Measurements from ENCODE around the gene RALGAPB. TPM values are rescaled to one million over a fixed set of nuclear protein-coding genes. Genes with fewer than 3 reads are reported as not detected.
"Not testable (repeated sequence)": the region's sequence is repeated elsewhere in the genome, so short reads cannot be mapped to it uniquely, and the experiment has no call there.

Gene RALGAPB
- polyA plus RNA-seq, 1 experiment = 30.1 TPM

DNA sequence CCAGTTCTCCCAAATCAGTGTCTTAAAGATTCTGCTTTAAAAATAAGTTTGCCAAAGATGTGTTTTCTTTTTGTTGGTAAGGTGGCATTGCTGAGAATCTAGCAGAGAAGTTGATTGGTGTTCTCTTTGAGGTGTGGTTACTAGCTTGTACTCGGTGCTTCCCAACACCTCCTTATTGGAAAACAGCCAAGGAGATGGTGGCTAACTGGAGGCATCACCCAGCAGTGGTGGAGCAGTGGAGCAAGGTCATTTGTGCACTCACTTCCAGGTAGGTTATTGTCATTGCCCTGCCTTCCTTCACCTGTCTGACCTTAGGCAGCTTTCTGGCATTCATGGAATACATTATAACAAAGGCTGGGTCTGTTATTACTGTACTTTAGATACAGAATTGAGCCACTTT, 26.7 kb downstream of the RALGAPB start:
- CTCF ChIA-PET = no interaction called here
- no peak overlapping the region for H3K27ac ChIP-seq (ENCODE audit: low read depth, low read length)
- no peak overlapping the region for H3K4me3 ChIP-seq (ENCODE audit: low read depth, low read length)
- H3K27me3 ChIP-seq (ENCODE audit: control insufficient read depth, insufficient read depth, low read length) = no peaks in the 10 kb centered on the region
- H3K9me3 ChIP-seq (ENCODE audit: control insufficient read depth, insufficient read depth, low read length) = no peaks in the 10 kb centered on the region
- POLR2A ChIA-PET = no interaction called here
- DNase-seq (ENCODE audit: low read depth, low spot score) = no peak
- TF ChIP-seq, protein P1, sequence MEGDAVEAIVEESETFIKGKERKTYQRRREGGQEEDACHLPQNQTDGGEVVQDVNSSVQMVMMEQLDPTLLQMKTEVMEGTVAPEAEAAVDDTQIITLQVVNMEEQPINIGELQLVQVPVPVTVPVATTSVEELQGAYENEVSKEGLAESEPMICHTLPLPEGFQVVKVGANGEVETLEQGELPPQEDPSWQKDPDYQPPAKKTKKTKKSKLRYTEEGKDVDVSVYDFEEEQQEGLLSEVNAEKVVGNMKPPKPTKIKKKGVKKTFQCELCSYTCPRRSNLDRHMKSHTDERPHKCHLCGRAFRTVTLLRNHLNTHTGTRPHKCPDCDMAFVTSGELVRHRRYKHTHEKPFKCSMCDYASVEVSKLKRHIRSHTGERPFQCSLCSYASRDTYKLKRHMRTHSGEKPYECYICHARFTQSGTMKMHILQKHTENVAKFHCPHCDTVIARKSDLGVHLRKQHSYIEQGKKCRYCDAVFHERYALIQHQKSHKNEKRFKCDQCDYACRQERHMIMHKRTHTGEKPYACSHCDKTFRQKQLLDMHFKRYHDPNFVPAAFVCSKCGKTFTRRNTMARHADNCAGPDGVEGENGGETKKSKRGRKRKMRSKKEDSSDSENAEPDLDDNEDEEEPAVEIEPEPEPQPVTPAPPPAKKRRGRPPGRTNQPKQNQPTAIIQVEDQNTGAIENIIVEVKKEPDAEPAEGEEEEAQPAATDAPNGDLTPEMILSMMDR (IDR thresholded peaks at IDR 0.05; ENCODE audit: low read depth, low read length) = no peak

DNA sequence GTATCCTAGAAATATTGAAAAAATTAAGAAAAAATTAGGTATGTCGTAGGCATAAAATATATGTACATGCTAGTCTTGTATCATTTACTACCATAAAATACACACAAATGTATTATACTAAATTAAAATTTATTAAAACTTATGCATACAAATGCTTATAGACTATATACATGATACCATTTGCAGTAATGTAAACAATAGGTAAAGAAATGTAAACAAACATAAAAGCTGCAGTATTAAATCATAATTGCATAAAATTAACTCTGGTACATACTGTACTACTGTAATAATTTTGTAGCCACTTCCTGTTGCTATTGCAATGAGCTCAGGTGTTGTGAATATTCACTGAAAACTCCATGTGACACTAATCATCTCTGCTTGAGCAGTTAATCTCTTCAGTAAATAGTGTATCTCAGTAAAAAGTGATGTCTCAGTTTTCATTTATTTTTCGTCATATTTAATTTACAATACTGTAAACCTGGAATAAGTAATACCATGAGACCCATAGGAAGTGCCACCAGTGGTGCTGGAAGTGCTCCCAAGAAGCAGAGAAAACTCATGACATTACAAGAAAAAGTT, 29.3 kb downstream of the RALGAPB start:
- TF ChIP-seq, protein P1 (IDR thresholded peaks at IDR 0.05; ENCODE audit: low read depth, low read length) = no peak
- no peak overlapping the region for H3K4me3 ChIP-seq (ENCODE audit: low read depth, low read length)
- ChIA-PET POLR2A (no interaction called here), CTCF (no interaction called here)
- no peaks in the 10 kb centered on the region for H3K27me3 ChIP-seq (ENCODE audit: control insufficient read depth, insufficient read depth, low read length)
- no peaks in the 10 kb centered on the region for H3K9me3 ChIP-seq (ENCODE audit: control insufficient read depth, insufficient read depth, low read length)
- H3K27ac ChIP-seq (ENCODE audit: low read depth, low read length) = no peak overlapping the region
- DNase-seq (ENCODE audit: low read depth, low spot score) = no peak

DNA sequence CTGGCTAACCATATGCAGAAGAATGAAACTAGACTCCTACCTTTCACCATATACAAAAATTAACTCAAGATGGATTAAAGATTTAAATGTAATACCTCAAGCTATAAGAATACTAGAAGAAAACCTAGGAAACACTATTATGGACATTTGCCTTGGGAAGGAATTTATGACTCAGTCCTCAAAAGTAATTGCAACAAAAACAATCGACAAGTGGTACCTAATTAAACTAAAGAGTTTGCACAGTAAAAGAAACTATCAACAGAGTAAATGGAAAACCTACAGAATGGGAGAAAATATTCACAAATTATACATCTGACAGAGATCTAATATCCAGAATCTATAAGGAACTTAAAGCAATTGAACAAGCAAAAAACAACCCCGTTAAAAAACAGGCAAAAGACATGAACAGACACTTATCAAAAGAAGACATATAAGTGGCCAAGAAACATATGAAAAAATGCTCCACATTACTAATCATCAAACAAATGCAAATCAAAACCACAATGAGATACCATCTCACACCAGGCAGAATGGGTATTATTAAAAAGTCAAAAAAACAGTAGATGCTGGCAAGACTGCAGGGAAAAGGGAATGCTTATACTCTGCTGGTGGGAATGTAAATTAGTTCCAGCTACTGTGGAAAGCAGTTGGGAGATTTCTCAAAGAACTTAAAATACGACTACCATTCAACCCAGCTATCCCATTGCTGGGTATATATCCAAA, 31.9 kb downstream of the RALGAPB start:
- Histone ChIP-seq H3K27ac (ENCODE audit: low read depth, low read length) (no peak overlapping the region), H3K27me3 (ENCODE audit: control insufficient read depth, insufficient read depth, low read length) (no peaks in the 10 kb centered on the region), H3K4me3 (ENCODE audit: low read depth, low read length) (no peak overlapping the region), H3K9me3 (ENCODE audit: control insufficient read depth, insufficient read depth, low read length) (no peaks in the 10 kb centered on the region)
- POLR2A ChIA-PET = no interaction called here
- TF ChIP-seq, protein P1 (IDR thresholded peaks at IDR 0.05; ENCODE audit: low read depth, low read length) = no peak
- CTCF ChIA-PET = interaction anchor here (0.7 to 1.2 kb wide), 2 partner anchors 10 to 16 kb away, joined by 3 read pairs; no protein-coding TSS in a partner anchor
- no peak for DNase-seq (ENCODE audit: low read depth, low spot score)

DNA sequence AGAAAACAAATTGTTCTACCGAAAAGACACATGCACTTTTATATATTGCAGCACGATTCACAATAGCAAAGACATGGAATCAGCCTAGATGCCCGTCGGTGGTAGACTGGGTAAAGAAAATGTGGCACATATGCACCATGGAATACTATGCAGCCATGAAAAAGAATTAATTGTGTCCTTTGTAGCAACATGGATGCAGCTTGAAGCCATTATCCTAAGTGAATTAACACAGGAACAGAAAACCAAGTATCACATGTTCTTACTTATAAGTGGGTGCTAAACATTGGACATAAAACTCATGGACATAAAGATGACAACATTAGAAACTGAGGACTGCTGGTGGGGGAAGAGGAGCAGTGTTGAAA, 32.4 kb downstream of the RALGAPB start:
- TF ChIP-seq, protein P1 (IDR thresholded peaks at IDR 0.05; ENCODE audit: low read depth, low read length) = no peak
- ChIA-PET POLR2A (no interaction called here), CTCF (interaction anchor here (1.2 kb wide), 1 partner anchor 15 kb away, joined by 3 read pairs; no protein-coding TSS in a partner anchor)
- no peaks in the 10 kb centered on the region for H3K9me3 ChIP-seq (ENCODE audit: control insufficient read depth, insufficient read depth, low read length)
- H3K27me3 ChIP-seq (ENCODE audit: control insufficient read depth, insufficient read depth, low read length) = no peaks in the 10 kb centered on the region
- DNase-seq (ENCODE audit: low read depth, low spot score) = no peak
- H3K27ac ChIP-seq (ENCODE audit: low read depth, low read length) = no peak overlapping the region
- H3K4me3 ChIP-seq (ENCODE audit: low read depth, low read length) = no peak overlapping the region

DNA sequence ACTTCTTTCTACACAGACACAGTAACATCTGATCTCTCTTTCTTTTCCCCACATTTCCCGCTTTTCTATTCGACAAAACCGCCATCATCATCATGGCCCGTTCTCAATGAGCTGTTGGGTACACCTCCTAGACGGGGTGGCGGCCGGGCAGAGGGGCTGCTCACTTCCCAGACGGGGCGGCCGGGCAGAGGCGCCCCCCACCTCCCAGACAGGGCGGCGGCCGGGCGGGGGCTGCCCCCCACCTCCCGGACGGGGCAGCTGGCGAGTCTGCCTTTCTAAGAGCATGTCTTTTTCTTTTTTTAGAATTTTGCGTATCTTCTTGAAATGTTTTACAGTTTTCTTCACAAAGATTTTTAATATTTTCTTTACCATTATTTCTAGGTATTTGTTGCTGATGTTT, 39.1 kb downstream of the RALGAPB start:
- DNase-seq (ENCODE audit: low read depth, low spot score); H3K9me3 ChIP-seq (ENCODE audit: control insufficient read depth, insufficient read depth, low read length); H3K27me3 ChIP-seq (ENCODE audit: control insufficient read depth, insufficient read depth, low read length); H3K27ac ChIP-seq (ENCODE audit: low read depth, low read length); CTCF ChIA-PET; H3K4me3 ChIP-seq (ENCODE audit: low read depth, low read length); POLR2A ChIA-PET: not testable (repeated sequence)
